NCI-H187 (cell line): Measurements from ENCODE around the gene YBX1.
"Not testable (repeated sequence)": the region's sequence is repeated elsewhere in the genome, so short reads cannot be mapped to it uniquely, and the experiment has no call there.

Experiments used
- DNase-seq, 2 experiments: peaks; one replicate each; lab custom pipeline; 2025; lab: John Stamatoyannopoulos, UW

The YBX1 gene

DNA sequence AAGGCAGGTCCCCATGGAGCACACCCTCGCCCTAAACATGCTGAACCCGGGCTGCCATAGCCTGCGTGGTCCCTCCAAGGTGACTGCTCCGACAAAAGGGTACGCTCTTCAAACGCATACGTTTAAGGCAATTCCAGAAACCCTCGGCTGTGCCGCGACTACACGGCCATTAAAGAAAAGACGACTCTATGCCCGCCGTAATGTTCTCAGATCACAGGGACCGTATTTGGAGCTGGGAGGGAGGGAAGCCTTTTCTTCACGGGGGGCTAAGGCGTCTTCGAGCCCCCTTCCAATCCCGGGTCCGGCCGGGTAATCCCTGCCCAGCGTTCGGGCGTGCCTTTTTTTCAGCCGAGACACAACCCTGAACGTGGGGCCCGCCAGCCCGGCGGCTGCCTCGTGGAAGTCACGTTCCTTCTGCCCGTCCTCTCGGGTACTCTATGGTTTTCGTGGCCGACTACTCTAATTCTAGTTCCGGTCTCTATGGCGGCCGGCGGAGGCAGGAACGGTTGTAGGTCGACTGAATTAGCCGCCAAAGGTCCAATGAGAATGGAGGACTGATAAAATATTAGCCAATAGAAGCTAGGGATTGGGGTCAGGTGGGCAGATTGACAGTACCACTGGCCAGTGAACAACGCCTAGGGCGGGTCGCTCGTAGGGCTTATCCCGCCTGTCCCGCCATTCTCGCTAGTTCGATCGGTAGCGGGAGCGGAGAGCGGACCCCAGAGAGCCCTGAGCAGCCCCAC is at the start of gene YBX1:
Gene YBX1 (plus strand): TSS at position 678 of the 743 bp plus-strand sequence. CDS start 148 bp downstream, outside the sequence.
- peak; percentile 92 to 97 for DNase-seq

DNA sequence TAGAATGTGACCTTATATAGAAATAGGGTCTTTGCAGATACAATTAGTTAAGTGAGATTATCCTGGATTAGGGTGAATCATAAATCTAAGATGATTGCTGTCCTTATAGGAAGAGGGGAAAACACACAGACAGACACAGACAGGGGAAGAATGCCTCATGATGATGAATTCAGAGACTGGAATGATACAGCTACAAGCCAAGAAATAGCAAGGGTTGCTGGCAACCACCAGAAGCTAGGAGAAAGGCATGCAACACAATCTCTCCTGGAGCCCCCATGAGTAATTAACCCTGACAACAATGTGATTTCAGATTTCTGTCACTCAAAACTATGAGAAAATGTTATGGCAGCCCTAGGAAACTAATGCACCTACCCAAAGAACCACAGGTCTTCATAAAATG is 43.1 kb upstream of the YBX1 start:
- DNase-seq = no peak

DNA sequence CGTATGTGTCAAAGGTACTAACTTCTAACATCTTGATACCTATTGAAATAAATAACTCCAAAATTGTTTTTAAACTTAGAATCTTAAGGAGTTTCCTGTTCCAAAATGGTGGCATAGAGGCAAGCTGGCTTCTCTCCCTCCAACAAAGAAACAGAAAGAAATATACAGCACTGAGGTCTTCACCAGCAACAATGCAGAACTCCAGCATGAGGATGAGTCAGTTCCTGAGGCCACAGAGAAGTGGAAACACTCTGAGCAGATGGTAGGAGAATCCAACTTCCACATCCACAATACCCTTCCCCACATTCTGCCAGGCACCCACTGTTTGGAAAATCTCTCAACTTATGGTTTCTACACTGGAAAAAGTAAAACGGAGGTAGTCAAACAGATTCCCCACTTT is 36.2 kb upstream of the YBX1 start:
- DNase-seq = no peak

DNA sequence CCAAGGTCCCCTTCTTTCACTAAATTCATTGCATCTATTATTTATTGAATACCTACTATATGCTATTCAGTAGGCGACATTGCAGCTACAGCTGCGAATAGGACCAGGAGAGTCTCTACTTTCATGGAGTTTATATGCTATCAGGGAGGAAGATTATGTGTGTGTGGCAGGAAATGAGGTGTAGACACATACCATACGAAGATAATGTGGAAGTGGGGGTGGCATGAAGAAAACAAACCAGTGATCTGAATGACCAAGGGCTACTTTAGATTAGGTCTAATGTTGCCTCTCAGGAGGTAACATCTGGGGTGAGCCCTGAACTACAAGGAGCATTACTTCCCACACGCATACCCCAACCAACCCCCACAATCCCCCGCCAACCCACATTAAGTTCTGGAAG is 25.0 kb upstream of the YBX1 start:
- DNase-seq = no peak

DNA sequence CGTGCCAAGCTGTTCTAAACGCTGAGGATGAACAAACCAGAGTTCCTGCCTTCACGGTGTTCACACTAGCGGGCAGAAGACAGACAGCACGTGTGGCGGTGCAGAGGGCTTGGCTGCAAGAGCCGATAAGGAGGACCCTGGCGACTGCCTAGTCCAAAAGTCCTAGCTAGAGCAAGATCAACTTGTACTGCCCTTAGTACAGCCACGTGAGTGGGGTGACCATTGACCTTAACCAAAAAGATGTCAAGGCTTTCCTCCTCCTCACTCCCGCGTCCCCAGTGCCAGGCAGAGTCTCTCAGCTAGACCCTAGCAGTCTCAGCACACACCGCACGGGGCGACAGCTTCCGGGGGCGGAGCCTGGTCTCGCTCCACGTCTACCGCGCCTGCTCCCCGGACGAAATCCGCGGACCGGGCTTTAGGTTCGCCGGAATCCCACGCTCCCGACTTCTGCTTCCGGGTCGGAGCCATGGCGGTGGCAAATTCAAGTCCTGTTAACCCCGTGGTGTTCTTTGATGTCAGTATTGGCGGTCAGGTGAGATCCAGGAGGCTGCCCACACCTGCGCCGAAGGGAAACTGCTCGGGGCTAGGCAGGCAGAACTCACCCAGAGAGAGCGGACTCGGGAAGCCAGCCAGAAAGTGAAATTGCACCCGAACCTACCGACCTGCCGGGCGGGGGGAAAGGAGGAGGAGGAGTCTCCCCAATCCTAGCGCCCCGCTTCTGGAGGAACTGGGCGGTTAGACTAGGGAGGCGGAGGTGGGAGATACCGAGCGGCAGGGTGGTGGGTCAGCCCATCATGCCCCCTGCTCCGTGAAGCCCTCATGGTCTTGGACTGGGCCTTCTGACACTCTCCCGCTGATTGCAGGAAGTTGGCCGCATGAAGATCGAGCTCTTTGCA is 24.0 kb upstream of the YBX1 start, which contains the start of gene PPIH:
Gene PPIH (plus strand): TSS at position 443 of the 896 bp plus-strand sequence. CDS start 24 bp downstream, at position 467.
- DNase-seq = peak; percentile 77 to 85

DNA sequence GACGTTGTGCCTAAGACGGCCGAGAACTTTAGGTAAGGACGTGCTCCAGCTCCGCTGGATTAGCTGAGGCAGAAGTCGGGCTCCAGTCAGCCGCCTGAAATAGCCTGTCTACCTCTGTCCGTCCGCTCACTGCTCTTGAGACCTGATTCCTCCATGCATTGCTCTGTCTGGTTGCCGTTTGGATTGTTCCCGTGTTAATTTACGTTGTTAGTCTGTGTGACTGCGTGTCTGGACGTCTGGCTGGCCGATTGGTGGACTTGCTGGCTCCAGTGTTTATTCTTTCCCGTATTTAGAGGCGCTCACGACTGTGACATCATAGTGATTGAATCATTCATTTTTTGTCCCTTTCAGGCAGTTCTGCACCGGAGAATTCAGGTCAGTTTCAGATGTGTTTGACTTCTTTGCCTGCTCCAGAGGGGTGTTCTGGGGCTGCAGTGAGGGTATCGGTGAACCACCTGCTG is 23.3 kb upstream of the YBX1 start:
- DNase-seq = no peak

DNA sequence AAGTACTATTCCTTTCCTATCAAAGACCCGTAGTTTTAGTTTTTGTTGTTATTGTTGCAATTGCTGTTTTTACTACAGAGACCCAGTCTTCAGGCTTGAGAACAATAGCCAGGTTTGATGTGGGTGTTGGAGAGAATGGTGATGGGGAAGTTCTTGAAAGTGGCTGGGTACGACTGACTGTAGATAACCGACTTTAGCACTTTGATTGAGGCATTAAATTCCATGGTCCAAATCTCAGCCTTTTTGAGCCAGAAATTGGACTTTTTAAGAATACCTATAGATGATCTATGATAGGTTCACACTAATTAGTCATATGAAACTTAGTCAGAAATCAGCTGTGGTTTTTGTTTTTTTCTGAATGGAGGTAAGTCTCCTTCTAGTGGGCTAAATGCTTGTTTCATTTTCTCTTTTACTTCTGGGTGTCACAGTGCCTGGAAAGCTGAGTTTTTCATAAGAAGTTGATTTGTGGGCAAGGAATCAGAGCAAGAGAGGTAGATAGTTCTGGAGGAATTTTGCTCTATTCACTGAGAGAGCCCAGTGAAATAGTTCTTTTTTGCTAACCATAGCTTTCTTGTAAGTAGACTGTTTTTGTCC is 21.2 kb upstream of the YBX1 start:
- no peak for DNase-seq

DNA sequence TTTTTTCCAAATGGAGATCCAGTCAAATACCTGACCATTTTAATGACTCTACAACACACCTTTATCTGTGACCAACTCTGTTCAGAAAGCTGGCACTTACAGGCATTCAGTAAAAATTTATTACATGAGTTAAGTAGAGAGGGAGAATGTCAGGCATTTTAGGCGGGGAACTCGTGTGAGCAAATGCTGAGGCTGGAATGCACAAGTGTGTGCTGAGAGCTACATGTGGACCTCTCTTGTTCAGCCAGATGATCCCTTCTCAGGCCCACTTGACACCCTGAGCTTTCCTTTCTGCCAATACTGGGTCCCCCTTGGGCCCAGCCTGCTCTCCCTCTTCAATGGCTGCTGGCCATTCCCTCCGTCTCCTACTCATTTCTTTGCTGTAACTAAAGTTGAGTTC is 12.3 kb upstream of the YBX1 start:
- no peak for DNase-seq

DNA sequence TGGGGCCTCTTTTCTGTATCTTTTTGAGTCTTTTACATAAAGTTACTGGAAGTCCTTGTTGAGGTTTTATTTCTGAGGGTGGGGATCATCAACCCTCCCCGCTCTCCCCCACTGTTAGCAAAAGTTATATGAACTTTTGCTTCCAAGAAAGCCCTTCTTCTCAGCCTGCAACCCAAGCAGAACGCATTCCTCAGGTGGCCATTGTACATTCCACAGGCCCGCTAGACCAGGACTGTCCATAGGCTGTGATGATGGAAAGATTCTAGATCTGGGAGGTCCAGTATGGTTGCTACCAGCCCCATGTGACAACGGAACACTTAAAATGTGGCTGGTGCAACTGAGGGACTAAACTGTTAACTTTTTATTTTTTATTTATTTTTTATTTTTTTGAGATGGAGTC is 11.8 kb upstream of the YBX1 start:
- no peak for DNase-seq

DNA sequence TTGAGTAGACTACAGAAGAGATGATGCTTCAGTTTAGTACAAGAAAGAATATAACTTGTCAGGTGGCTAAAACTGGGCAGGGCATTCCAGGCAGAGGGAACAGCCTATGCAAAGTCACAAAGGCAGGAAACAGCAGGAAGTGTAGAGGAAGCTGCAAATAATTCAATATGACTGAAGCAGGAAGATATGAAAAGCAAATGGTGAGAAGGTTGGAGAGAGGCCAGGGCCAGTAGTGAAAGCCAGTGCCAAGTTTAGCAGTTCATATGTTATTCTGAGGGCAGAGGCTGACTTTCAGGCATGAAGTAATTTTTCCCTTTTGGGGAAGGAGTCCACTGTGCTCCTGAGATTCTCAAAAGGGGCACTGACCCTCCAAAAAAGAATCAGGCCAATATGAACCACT is 8.0 kb upstream of the YBX1 start:
- no peak for DNase-seq

DNA sequence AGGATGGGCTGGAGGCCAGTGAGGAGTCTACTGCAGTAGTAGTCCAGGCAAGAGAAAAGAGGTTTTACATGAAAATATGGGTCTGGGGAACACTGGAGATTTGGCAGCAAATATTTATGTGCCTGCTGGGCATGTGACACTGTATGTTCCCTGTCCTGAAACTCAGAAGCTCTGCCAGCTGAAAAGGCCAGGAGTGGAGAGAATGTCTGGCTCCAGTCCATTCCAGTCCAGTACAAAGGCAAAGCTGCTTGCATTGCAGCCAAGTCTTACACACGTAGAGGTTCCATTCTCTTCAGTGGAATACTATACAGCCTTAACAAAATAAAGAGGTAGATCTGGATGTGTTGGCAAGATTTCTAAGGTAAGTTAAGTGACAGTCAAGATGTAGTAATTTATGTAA is 7.5 kb upstream of the YBX1 start:
- no peak for DNase-seq

DNA sequence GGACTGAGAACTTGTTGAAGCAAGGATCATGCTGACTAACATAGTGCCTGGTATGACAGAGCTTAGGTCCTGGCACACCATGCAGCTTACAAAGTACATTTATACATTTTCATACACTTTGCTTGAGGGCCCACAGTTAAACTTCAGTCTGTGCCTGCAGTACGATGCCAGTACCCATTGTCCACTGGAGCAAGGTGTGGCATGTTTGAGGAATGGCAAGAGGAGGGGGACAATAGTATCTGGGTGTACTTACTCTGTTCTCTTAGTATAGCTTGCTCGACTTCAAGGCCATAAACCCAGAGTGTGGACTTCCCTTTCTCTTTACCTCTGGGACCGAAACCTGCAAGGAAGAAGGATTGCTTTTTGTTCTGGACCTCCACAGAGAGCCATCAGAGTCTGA is 6.8 kb upstream of the YBX1 start:
- no peak for DNase-seq

DNA sequence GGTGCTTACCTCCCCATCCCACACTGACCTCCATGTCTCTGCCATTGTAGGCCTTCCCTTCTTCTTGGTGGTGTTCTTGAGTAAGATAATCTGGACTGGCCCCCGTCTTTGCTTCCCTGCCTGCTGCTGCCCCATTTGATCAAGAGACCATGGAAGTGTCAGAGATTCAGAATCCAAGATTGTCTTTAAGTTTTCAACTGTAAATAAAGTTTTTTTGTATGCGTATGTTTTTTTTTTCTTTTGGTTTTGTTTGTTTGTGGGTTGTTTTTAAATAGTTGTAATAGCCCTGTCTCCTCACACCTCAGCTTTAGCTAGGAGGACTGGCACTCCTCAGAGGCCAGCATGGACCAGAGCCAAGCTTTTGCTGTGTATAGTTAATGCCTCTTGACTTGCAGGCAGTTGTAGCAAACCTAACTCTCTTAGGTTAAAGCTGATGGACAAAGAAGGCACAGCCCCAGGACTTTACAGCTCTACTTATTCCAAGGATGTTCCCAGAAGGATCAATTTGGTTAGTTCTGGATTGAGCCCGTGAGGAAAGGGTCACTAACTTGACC is 5.6 kb upstream of the YBX1 start:
- DNase-seq = no peak

DNA sequence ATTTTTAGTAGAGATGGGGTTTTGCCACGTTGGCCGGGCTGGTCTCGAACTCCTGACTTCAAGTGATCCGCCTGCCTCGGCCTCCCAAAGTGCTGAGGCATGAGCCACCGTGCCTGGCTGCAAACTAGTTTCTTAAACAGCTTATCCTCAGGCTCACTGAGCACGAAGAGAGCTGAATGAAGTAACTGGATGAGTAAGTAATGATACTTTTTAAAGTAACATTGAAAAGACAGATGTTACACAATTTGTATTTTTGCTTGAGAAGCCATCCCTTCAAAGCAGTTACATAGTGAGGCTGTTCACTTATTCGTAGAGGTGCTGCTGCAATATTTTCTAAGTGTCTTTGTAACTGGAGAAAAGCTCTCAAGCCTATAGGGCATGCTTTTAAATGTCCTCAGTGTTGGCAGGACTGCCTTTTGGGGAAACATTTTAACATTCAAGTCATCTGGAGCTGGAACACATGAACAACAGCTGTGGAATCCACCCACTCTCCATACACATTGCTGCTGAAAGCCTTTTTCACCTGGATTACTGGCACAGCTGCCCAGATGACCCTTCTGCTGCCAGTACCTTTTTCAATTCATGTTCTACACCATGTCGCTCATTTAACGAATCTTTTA is 2.7 kb upstream of the YBX1 start:
- DNase-seq = no peak

DNA sequence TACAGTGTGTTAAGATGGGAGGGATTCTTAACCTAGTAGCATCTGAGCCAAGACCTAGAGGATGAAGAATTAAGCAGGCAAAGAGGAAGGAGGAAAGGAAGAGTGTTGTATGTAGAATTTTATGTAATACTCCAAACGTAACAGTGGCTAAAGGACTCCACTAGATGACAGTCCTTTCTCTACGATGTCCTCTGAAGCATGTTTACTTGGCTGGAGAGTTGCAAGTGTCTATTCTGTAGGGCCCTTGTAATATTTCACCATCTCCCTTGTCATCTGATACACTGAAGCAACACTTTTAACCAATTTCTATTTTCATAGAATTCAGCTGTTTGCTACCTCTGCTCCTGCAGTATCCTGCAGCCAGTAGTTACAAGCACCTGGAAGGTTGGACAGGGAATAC is 2.2 kb upstream of the YBX1 start:
- no peak for DNase-seq

DNA sequence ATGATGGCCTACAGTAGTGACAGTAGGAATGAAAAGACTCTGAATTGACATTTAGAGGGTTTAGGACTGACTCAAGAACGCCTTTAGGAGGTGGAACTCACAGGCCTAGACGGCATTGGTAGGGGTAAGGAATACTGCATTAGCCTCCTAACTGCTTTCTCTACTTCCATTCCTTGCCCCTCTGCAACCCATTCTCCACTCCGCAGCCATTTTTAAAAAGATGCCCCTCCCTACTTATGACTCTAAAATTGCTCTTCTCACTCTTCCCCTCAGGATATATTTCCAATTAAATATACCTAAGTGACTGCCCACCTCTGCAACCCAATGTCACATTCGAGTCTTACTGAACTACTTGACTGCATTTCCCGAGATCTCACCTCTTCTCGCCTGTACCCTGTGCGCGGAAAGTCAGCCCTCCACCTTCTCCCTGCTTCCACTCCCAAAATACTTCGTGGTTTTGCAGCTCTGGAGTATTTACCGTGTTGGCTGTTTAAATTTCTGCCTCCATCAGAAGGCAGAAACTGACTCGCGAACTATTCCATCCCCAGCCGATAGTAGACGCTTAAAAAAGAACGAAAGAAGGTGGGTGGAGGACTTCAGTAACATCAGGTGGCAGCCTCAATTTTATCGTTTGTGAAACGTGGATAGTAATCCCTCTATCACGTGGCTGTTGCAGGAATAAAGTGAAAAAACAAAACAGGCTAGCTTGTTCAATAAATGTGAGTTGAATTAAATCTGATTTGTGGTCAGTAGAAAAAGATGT is 1.1 kb upstream of the YBX1 start:
- peak in 1 of 2 experiments; percentile 28 for DNase-seq

DNA sequence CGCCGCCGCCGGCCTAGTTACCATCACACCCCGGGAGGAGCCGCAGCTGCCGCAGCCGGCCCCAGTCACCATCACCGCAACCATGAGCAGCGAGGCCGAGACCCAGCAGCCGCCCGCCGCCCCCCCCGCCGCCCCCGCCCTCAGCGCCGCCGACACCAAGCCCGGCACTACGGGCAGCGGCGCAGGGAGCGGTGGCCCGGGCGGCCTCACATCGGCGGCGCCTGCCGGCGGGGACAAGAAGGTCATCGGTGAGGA is 193 bp downstream of the YBX1 start:
- DNase-seq = not testable (repeated sequence)

DNA sequence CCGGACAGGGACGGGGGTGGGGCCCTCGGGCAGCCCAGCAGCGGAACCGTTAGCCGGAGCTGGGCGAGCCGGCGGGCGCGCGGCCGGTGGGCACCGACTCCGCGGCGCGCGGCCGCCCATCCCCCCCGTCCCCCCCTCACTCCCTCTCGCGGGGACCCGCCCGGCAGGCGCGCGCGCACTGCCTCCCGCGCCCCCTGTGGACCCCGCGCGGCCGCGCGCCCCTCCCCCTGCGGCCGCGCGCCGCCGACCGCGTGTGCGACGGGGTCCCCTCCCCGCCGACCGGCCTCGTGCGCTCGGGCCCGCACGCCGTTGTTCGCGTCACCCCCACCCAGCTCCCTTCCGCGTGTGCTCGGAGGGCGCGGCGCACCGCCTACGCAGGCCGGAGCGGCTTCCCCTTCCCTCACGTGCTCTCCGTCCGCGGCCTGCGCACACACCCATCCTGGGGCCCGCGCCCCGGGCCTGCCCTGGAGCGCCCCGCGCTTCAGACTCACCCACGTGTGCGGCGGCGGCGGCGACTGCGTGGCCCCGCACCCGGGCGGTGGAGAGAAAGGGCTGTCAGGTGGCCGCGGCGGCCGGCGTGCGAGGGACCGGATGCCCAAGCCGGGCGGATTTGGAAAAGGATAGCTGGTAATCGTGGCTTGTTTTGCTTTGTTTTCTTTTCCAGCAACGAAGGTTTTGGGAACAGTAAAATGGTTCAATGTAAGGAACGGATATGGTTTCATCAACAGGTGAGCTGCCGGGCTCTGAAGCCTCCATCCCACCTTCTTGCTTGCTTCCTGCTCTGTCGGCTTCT is 717 bp downstream of the YBX1 start:
- peak in 1 of 2 experiments; percentile 15 for DNase-seq

DNA sequence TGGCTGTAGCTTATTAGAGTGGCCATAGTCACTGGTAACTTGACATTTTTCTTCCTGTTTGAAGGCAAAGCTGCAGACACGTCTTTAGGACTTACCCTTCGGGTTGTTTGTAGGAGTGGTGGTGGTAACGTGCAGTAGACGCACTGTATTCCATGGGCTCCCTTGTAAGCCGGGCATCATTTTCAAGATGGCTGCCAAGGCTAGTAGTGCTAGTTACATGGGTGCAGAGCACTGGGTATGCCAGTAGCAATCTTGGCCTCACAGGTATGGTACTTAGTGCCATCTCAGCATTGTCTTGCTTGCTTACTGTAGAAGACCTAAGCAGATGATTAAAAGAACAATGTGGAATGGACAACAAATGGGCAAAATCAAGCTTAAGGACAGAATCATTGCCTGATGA is 1.9 kb downstream of the YBX1 start:
- DNase-seq = no peak

DNA sequence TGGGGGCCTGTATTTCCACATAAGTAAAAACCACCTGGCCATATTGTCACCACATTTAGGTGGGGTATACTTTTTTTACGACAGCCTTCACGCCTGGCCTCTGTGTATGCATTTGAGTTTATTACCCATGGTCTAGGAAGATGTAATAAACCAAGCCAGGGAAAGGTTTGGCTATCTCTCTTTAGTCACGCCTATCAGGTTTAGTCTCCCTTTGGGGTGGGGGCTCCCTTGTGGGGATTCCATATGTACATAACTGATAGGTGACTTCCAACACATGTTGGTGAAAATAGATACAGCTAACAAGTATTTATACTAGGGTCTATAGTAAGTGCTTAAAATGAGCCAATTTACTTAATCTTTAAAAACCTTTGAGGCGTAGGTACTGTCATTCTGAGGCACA is 4.2 kb downstream of the YBX1 start:
- no peak for DNase-seq

DNA sequence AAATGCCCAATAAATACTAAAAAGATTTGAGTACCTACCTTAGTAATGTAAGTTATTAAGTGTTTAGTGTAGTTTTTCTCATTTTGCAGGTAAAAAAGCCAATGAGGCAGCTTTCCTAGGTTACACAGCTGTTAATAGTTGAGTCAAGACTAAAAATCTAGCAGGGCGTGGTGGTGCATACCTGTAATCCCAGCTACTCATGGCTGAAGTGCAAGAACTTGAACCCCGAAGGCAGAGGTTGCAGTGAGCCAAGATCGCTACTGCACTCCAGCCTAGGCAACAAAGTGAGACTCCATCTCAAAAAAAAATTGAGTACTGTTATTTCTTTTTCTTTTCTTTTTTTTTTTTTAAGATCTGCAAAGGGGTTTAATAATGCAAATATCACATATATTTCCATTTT is 7.7 kb downstream of the YBX1 start:
- no peak for DNase-seq
